ENCODE results near the gene RPLP2.

The RPLP2 gene

GRCh38 chr11:825366-826226, 15.8 kb downstream of the RPLP2 start:
- no peak for DNase-seq

GRCh38 chr11:826227-826621, 16.5 kb downstream of the RPLP2 start:
- DNase-seq, result no peak

- no peak for DNase-seq
Measured at GRCh38 chr11:826836-827145, 17.0 kb downstream of the RPLP2 start.

GRCh38 chr11:827146-827896, 17.6 kb downstream of the RPLP2 start:
- peak in 1 of 2 experiments; percentile 22 for DNase-seq

GRCh38 chr11:827897-828192, 18.1 kb downstream of the RPLP2 start, which contains the start of gene CRACR2B:
Gene CRACR2B, plus strand, starts transcription at chr11:827919. Its CDS starts 689 bp downstream, at chr11:828608.
- no peak for DNase-seq

GRCh38 chr11:828506-829175, 18.9 kb downstream of the RPLP2 start:
- no peak for DNase-seq

GRCh38 chr11:829176-829846, 19.5 kb downstream of the RPLP2 start:
- no peak for DNase-seq

GRCh38 chr11:829847-830294, 20.1 kb downstream of the RPLP2 start:
- no peak for DNase-seq

- DNase-seq, result no peak
Measured at GRCh38 chr11:830295-831117, 20.7 kb downstream of the RPLP2 start.

- no peak for DNase-seq
Measured at GRCh38 chr11:831118-831864, 21.5 kb downstream of the RPLP2 start.

GRCh38 chr11:831961-832528, 22.3 kb downstream of the RPLP2 start:
- no peak for DNase-seq

GRCh38 chr11:832529-833113, 22.9 kb downstream of the RPLP2 start, which contains the start of gene CD151:
Gene CD151, plus strand, starts transcription at chr11:832952. Its CDS starts 3,118 bp downstream, at chr11:836070.
- DNase-seq, result peak; percentile 24 to 31

GRCh38 chr11:833114-833791, 23.5 kb downstream of the RPLP2 start:
- DNase-seq, result peak in 1 of 2 experiments; percentile 30

GRCh38 chr11:833849-834311, 24.1 kb downstream of the RPLP2 start:
- no peak for DNase-seq

- DNase-seq, result peak; percentile 19 to 23
Measured at GRCh38 chr11:834371-835316, 24.9 kb downstream of the RPLP2 start.

GRCh38 chr11:836274-836673, 26.5 kb downstream of the RPLP2 start:
- no peak for DNase-seq

- no peak for DNase-seq
Measured at GRCh38 chr11:836700-837099, 26.9 kb downstream of the RPLP2 start.

GRCh38 chr11:837189-837989, 27.6 kb downstream of the RPLP2 start:
- DNase-seq, result no peak

Measured in AML-193 (cell line).